Measurements from ENCODE around the gene KATNB1.
"Not testable (repeated sequence)": the region's sequence is repeated elsewhere in the genome, so short reads cannot be mapped to it uniquely, and the experiment has no call there.

Gene KATNB1

DNA sequence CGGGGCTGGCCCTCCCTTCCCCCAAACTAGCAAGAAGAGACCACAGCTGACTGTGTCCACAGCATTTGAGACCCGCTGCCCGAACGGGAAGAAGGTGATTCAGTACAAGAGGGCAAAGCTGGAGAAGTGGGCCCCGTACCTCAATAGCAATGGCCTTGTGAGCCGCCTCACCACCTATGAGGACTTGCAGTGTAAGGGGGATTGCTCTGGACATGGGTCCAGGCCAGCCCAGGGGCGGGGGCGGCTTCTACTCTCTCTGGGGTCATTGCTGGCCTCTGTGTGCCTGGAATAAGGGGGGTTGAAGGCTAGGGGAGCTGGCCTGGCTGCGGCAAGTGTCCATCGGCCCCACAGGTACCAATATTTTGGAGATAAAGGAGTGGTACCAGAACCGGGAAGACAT is 12.9 kb upstream of the KATNB1 start:
- no peaks in the 10 kb centered on the region for H3K9me3 ChIP-seq (ENCODE audit: low read length)
- no peaks in the 10 kb centered on the region for H3K36me3 ChIP-seq (ENCODE audit: insufficient read depth, low read length)
- H3K4me3 ChIP-seq (ENCODE audit: low read length): no peak overlapping the region
- H2AFZ ChIP-seq (ENCODE audit: low read depth, low read length): no peak overlapping the region
- H3K4me1 ChIP-seq (ENCODE audit: insufficient read depth, low read length): no peaks in the 10 kb centered on the region
- peaks cover 2% of the 10 kb centered on the region for H3K27me3 ChIP-seq (ENCODE audit: insufficient read depth, low read length)

DNA sequence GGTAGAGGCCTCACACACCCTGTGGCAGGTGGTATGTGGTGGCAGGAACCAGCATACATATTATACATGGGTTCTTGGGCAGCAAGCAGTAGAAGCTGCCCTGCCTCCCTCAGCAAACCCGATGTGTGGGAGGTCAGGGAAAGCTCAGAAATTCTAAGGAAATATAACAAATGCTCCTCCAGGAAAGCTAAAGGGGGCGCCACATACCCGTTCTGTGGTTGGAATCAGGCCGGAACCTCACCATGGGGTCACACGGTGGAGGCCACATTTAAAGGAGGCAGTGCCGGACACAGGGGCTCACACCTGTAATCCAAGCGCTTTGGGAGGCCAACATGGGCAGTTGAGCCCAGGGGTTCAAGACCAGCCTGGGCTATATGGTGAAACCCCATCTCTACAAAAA is 12.4 kb upstream of the KATNB1 start:
- Histone ChIP-seq H3K27me3 (ENCODE audit: insufficient read depth, low read length) (peaks cover 2% of the 10 kb centered on the region), H3K4me1 (ENCODE audit: insufficient read depth, low read length) (no peaks in the 10 kb centered on the region), H3K9me3 (ENCODE audit: low read length) (no peaks in the 10 kb centered on the region), H3K4me3 (ENCODE audit: low read length) (no peak overlapping the region), H3K36me3 (ENCODE audit: insufficient read depth, low read length) (no peaks in the 10 kb centered on the region), H2AFZ (ENCODE audit: low read depth, low read length) (no peak overlapping the region)

DNA sequence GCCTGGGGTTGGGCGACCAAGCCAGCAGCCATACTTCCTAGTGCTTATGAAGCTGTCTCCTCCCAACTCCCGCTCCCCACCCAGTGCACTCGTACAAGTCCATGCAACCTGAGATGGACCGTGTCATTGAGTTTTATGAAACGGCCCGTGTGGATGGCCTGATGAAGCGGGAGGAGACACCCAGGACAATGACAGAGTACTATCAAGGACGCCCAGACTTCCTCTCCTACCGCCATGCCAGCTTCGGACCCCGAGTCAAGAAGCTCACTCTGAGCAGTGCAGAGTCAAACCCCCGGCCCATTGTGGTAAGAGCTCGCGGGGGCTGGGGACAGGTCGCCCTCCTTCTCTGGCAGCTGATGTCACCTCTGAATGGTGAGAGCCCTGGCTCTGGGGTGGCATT is 11.0 kb upstream of the KATNB1 start:
- H3K27me3 ChIP-seq (ENCODE audit: insufficient read depth, low read length): peaks cover 2% of the 10 kb centered on the region
- H3K36me3 ChIP-seq (ENCODE audit: insufficient read depth, low read length): no peaks in the 10 kb centered on the region
- no peaks in the 10 kb centered on the region for H3K9me3 ChIP-seq (ENCODE audit: low read length)
- no peak overlapping the region for H2AFZ ChIP-seq (ENCODE audit: low read depth, low read length)
- H3K4me1 ChIP-seq (ENCODE audit: insufficient read depth, low read length): no peaks in the 10 kb centered on the region
- no peak overlapping the region for H3K4me3 ChIP-seq (ENCODE audit: low read length)

DNA sequence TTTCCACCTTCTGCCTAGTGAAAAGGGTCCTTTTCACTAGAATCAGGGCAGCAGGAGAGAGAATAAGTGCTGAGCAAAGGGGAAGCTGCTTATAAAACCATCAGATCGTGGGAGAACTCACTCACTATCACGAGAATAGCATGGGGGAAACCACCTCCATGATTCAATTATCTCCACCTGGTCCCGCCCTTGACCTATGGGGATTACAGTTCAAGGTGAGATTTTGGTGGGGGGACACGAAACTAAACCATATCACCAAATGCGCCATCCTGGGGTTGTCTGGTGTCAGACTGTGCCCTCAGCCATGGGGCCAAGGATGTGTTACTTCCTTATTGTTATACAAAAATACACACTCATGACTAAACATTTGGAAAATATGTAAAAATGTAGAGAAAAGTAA is 10.4 kb upstream of the KATNB1 start:
- Histone ChIP-seq H3K4me1 (ENCODE audit: insufficient read depth, low read length) (no peaks in the 10 kb centered on the region), H3K36me3 (ENCODE audit: insufficient read depth, low read length) (no peaks in the 10 kb centered on the region), H3K9me3 (ENCODE audit: low read length) (no peaks in the 10 kb centered on the region), H3K27me3 (ENCODE audit: insufficient read depth, low read length) (peaks cover 2% of the 10 kb centered on the region), H2AFZ (ENCODE audit: low read depth, low read length) (no peak overlapping the region), H3K4me3 (ENCODE audit: low read length) (no peak overlapping the region)

DNA sequence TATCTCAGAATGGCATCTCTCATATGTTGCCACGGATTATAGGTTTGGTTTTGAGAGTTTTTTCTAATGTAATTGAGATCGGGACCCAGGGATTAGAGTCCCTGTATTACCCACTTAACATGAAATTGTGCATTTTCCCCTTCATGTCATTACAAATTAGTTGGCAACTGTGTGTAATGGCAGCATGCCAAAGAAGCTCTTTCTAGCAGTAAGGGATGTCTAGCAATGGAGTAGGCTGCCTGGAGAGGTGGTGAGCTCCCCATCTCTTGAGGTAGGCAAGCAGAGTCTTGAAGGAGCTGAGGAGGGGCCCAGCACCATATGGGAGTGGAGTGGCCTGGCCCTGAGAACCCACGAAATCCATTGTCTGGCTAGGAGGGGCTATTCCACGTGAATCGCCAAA is 10.0 kb upstream of the KATNB1 start:
- peaks cover 2% of the 10 kb centered on the region for H3K27me3 ChIP-seq (ENCODE audit: insufficient read depth, low read length)
- no peaks in the 10 kb centered on the region for H3K4me1 ChIP-seq (ENCODE audit: insufficient read depth, low read length)
- no peaks in the 10 kb centered on the region for H3K36me3 ChIP-seq (ENCODE audit: insufficient read depth, low read length)
- no peak overlapping the region for H2AFZ ChIP-seq (ENCODE audit: low read depth, low read length)
- no peaks in the 10 kb centered on the region for H3K9me3 ChIP-seq (ENCODE audit: low read length)
- no peak overlapping the region for H3K4me3 ChIP-seq (ENCODE audit: low read length)

DNA sequence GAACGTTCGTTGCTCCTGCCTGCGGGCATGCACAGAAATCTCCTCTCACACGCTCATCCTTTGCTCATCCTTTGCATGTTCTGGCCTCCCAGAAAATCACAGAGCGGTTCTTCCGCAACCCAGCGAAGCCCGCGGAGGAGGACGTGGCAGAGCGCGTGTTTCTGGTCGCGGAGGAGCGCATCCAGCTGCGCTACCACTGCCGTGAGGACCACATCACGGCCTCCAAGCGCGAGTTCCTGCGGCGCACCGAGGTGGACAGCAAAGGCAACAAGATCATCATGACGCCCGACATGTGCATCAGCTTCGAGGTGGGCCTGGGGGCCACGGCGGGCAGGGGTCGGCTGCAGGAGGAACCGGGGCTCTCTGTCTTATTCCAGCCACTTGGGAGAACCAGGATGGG is 9.6 kb upstream of the KATNB1 start:
- H2AFZ ChIP-seq (ENCODE audit: low read depth, low read length): no peak overlapping the region
- H3K4me3 ChIP-seq (ENCODE audit: low read length): no peak overlapping the region
- no peaks in the 10 kb centered on the region for H3K36me3 ChIP-seq (ENCODE audit: insufficient read depth, low read length)
- no peaks in the 10 kb centered on the region for H3K9me3 ChIP-seq (ENCODE audit: low read length)
- H3K27me3 ChIP-seq (ENCODE audit: insufficient read depth, low read length): peaks cover 2% of the 10 kb centered on the region
- H3K4me1 ChIP-seq (ENCODE audit: insufficient read depth, low read length): no peaks in the 10 kb centered on the region

DNA sequence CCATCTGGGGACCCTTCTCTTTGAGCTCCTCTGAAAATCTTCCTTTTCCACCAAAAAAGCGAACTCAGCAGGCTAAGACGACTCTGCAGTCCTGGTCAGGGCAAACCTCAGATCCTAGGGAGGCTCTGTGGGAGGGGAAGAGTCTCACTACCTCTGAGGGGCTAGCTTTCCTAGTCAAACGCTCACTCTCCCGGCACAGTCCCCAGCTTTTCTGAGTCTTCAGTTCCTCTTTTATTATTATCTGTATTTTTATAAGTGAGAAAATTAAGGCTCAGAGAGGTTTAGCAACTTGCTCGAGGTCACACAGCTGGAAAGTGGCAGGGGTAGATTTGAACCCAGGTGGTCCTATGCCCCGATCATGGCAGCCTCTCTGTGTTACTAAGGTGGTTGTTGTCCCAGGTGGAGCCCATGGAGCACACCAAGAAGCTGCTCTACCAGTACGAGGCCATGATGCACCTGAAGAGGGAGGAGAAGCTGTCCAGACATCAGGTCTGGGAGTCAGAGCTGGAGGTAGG is 9.1 kb upstream of the KATNB1 start:
- no peak overlapping the region for H3K4me3 ChIP-seq (ENCODE audit: low read length)

DNA sequence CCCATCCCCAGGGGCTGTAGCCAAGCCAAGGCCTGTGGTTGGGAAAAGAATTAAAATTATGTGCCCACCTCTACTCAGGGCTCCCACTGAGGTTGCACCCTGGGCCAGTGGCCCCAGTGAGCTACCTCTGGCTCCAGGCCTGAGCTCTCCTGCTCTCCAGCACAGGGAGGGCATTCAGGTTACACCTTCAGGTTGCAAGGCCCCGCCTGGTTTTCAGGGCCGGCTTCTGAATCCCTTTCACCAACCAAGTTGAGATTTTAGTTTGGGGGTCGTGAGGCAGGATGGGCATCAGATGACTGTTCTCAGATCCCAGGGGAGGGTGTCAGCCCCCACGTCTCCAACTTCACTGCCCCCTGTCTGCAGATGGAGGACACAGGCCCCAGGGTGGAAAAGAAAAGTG is 8.0 kb upstream of the KATNB1 start:
- H3K4me3 ChIP-seq (ENCODE audit: low read length): no peak overlapping the region
- H3K27me3 ChIP-seq (ENCODE audit: insufficient read depth, low read length): no peaks in the 10 kb centered on the region
- no peaks in the 10 kb centered on the region for H3K4me1 ChIP-seq (ENCODE audit: insufficient read depth, low read length)
- no peak overlapping the region for H2AFZ ChIP-seq (ENCODE audit: low read depth, low read length)
- no peaks in the 10 kb centered on the region for H3K36me3 ChIP-seq (ENCODE audit: insufficient read depth, low read length)
- H3K9me3 ChIP-seq (ENCODE audit: low read length): no peaks in the 10 kb centered on the region

More for the DNA sequence above, 9.1 kb upstream of the KATNB1 start:
- H3K27me3 ChIP-seq (ENCODE audit: insufficient read depth, low read length): peaks cover 2% of the 10 kb centered on the region
- H3K9me3 ChIP-seq (ENCODE audit: low read length): no peaks in the 10 kb centered on the region
- H2AFZ ChIP-seq (ENCODE audit: low read depth, low read length): no peak overlapping the region
- H3K36me3 ChIP-seq (ENCODE audit: insufficient read depth, low read length): no peaks in the 10 kb centered on the region
- no peaks in the 10 kb centered on the region for H3K4me1 ChIP-seq (ENCODE audit: insufficient read depth, low read length)

DNA sequence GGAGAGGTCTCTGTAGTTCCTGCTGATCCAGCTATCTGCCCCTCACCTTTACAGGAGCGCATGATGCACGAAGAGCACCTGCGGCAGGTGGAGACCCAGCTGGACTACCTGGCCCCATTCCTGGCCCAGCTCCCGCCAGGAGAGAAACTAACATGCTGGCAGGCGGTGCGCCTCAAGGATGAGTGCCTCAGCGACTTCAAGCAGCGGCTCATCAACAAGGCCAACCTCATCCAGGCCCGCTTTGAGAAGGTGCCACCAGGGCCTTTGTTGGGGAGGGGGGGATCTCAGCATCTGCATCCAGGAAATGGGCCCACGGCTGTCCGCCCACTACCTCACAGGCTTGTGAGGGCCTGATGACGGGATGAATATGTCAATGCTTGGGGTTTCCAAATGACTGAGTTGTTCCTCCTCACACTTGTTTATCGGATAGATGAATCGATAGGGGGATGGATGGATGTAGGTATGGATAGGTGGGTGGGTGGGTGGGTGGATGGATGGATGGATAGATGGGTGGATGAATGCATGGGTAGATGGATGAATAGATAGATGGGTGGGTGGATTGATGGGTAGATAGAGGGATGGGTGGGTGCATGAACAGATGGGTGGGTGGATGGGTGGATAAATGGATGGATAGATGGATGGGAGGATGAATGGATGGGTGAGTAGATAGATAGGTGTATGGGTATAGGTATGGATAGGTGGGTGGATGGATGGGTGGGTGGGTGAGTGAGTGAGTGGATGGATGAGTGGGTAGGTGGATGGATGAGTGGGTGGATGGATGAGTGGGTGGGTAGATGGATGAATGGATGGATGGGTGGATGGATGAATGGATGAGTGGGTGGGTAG is 7.0 kb upstream of the KATNB1 start:
- Histone ChIP-seq H3K9me3 (ENCODE audit: low read length) (no peaks in the 10 kb centered on the region), H3K27me3 (ENCODE audit: insufficient read depth, low read length) (no peaks in the 10 kb centered on the region), H3K36me3 (ENCODE audit: insufficient read depth, low read length) (no peaks in the 10 kb centered on the region), H2AFZ (ENCODE audit: low read depth, low read length) (no peak overlapping the region), H3K4me1 (ENCODE audit: insufficient read depth, low read length) (no peaks in the 10 kb centered on the region), H3K4me3 (ENCODE audit: low read length) (no peak overlapping the region)

DNA sequence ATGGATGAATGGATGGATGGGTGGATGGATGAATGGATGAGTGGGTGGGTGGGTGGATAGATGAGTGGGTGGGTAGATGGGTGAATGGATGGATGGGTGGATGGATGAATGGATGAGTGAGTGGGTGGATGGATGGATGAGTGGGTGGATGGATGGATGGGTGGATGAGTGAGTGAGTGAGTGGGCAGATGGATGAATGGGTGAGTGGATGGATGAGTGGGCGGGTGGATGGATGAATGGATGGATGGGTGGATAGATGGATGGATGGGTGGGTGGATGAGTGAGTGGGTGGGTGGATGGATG is 6.4 kb upstream of the KATNB1 start:
- Histone ChIP-seq H3K9me3 (ENCODE audit: low read length) (no peaks in the 10 kb centered on the region), H3K4me1 (ENCODE audit: insufficient read depth, low read length) (no peaks in the 10 kb centered on the region), H3K4me3 (ENCODE audit: low read length) (no peak overlapping the region), H3K27me3 (ENCODE audit: insufficient read depth, low read length) (no peaks in the 10 kb centered on the region), H3K36me3 (ENCODE audit: insufficient read depth, low read length) (no peaks in the 10 kb centered on the region), H2AFZ (ENCODE audit: low read depth, low read length) (no peak overlapping the region)

DNA sequence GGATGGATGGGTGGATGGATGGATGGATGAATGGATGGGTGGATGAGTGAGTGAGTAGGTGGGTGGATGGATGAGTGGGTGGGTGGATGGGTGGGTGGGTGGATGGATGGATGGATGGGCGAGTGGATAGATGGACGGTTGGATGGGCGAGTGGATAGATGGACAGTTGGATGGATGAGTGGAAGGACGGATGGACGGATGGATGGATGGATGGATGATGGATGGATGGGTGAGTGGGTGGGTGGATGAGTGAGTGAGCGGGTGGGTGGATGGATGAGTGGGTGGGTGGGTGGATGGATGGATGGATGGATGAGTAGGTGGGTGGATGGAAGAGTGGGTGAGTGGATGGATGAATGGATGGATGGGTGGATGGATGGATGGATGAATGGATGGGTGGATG is 5.7 kb upstream of the KATNB1 start:
- H3K36me3 ChIP-seq (ENCODE audit: insufficient read depth, low read length); H3K27me3 ChIP-seq (ENCODE audit: insufficient read depth, low read length); H2AFZ ChIP-seq (ENCODE audit: low read depth, low read length); H3K9me3 ChIP-seq (ENCODE audit: low read length); H3K4me3 ChIP-seq (ENCODE audit: low read length); H3K4me1 ChIP-seq (ENCODE audit: insufficient read depth, low read length): not testable (repeated sequence)

DNA sequence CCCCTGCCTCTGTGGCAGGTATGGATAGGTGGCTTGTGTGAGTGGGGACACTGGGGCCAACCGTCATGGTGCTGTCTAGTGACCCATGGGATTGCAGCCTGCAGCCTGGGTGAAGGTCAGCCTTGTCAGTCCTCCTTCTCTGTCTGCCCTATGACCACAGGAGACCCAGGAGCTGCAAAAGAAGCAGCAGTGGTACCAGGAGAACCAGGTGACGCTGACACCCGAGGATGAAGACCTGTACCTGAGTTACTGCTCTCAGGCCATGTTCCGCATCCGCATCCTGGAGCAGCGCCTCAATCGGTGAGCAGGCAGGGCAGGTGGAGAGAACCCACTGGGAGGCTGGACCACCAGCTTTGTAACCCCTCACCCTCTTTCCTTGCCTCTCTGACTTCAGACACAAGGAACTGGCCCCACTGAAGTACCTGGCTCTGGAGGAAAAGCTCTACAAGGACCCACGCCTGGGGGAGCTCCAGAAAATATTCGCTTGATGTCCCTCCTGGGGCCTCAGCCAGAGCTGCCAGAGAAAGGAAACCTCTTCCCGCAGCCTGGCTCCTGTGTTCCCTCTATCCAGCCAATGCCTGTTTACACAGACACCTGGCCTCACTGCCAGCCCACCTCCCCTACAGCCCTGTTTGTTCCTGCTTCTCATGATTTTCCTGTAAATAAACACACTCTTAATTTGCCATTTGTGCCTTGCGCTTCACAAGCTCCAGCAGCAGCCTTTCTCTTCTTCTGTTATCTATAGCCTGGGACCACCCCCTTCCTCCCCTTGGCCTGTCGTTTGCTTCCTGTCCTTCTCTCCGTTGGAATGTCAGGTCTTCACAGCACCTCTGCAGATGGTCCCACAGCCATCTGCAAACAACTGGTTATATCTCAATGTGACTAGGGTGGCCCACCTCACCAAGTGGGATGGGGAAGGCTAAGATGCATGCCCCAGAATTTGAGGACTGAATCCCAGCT is 4.5 kb upstream of the KATNB1 start:
- Histone ChIP-seq H3K4me1 (ENCODE audit: insufficient read depth, low read length) (peaks cover 3% of the 10 kb centered on the region), H3K27me3 (ENCODE audit: insufficient read depth, low read length) (no peaks in the 10 kb centered on the region), H3K36me3 (ENCODE audit: insufficient read depth, low read length) (no peaks in the 10 kb centered on the region), H3K4me3 (ENCODE audit: low read length) (no peak overlapping the region), H2AFZ (ENCODE audit: low read depth, low read length) (no peak overlapping the region), H3K9me3 (ENCODE audit: low read length) (no peaks in the 10 kb centered on the region)

DNA sequence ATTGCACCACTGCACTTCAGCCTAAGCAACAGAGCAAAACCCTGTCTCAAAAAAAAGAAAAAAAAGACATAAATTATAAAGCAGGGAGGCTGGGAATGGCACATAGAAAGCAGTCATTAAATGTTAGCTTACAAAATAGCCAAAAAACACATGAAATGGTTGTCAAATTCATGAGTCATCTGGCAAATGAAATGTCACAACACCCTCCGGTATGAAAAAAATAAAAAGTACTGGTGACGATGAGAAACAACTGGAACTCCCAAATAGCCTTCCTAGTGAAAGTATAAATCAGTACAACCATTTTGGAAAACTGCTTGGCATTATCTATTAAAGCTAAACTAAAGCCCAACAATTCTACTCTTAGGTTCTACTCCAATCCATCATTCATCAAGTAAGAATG is 3.5 kb upstream of the KATNB1 start:
- H3K27me3 ChIP-seq (ENCODE audit: insufficient read depth, low read length): no peaks in the 10 kb centered on the region
- peaks cover 12% of the 10 kb centered on the region for H3K4me1 ChIP-seq (ENCODE audit: insufficient read depth, low read length)
- H3K9me3 ChIP-seq (ENCODE audit: low read length): no peaks in the 10 kb centered on the region
- H3K36me3 ChIP-seq (ENCODE audit: insufficient read depth, low read length): no peaks in the 10 kb centered on the region
- no peak overlapping the region for H2AFZ ChIP-seq (ENCODE audit: low read depth, low read length)
- H3K4me3 ChIP-seq (ENCODE audit: low read length): no peak overlapping the region
